ENCODE results near the gene DSCAML1.

DNA sequence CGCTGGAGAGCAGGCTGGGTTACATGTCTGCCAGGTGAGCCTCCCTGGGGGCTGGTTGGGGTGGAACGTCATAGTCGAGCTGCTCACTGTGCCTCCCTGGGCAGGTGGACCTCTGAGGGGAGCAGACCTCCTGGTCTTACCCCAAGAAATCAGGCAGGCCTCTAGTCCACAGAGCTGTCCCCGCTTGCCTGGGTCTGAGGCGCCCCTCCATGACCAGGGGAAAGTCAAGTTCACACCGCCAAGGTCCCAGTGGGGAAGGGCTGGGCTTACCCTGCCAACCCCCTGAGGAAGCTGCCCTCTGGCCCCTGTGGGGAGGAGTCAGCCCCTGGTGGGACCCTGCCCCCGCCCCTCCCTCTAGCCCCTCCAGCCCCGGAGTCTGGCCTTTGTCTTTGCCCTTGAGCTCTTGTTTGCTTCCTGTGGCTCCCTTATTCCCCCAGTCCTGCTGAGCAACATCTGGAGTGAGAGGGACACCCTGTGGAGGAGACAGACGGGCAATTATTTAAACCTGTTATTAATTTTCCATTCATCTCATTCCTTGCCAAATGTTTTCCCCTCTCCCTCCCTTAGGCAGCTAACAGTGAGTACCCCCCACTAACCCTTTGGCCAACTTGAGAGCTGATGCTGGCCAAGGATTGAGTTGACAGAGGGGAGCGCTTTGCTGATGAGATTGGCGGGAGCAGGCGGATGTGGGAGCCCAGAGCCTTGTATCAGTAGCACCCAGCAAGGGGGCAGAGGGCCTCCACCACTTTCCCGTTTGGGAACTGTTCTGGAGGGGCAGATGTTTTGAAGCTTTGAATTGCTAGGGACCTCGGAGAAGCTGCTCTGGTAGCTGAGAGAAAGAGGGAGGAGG, 385.9 kb downstream of the DSCAML1 start:
- TF ChIP-seq, protein P1, sequence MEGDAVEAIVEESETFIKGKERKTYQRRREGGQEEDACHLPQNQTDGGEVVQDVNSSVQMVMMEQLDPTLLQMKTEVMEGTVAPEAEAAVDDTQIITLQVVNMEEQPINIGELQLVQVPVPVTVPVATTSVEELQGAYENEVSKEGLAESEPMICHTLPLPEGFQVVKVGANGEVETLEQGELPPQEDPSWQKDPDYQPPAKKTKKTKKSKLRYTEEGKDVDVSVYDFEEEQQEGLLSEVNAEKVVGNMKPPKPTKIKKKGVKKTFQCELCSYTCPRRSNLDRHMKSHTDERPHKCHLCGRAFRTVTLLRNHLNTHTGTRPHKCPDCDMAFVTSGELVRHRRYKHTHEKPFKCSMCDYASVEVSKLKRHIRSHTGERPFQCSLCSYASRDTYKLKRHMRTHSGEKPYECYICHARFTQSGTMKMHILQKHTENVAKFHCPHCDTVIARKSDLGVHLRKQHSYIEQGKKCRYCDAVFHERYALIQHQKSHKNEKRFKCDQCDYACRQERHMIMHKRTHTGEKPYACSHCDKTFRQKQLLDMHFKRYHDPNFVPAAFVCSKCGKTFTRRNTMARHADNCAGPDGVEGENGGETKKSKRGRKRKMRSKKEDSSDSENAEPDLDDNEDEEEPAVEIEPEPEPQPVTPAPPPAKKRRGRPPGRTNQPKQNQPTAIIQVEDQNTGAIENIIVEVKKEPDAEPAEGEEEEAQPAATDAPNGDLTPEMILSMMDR (IDR thresholded peaks at IDR 0.05) = no peak
- no peak for TF ChIP-seq POLR2AphosphoS5 (IDR thresholded peaks at IDR 0.05)
